ENCODE data around the gene DLK1. TPM values are rescaled to one million over a fixed set of nuclear protein-coding genes. Genes with fewer than 3 reads are reported as not detected.

The DLK1 gene
- total RNA-seq, 2 experiments from 2014 or later = not detected

DNA sequence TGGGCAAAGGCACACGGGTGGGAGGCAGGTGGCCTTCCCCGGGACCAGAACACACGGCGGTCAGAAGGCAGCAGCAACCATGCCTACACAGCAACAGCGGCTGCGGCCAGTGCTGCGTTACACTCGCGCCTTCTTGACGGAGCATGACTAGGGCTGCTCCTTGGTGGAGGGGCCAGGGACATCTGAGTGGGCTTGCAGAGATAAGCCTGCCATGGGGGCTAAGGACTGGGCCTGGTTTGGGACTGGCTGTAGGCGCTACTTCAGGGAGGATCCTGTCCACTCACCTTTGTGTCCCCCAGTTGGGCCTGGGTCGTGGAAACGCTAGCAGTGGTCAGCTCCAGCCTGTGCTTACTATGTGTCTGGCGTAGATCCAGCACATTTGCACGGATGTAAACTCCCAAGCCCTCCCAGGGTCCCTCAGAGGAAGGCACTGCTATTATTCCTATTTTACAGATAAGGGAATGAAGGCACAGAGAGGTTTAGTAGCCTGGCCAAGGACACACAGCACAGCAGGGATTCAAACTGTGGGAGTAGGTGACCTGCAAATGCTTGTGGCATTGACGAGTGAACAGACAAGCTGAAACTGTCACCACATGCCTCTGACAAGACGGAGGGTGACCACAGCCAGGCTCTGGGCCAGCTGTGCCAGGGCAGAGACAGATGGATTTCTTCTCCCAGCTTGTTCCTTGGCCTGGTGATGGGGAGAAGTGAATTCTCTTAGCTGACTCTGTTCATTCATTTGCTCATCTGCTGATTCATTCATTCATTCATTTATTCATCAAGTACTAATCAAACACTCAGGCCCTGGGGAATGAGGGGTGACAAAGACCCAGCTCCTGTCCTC lies 31.9 kb upstream of the DLK1 start:
- POLR2A ChIA-PET = interaction anchor here (0.9 kb wide), 1 partner anchor 19 kb away, joined by 3 read pairs; no protein-coding TSS in a partner anchor
- CTCF ChIA-PET (ENCODE audit: unreplicated experiment) = no interaction called here

DNA sequence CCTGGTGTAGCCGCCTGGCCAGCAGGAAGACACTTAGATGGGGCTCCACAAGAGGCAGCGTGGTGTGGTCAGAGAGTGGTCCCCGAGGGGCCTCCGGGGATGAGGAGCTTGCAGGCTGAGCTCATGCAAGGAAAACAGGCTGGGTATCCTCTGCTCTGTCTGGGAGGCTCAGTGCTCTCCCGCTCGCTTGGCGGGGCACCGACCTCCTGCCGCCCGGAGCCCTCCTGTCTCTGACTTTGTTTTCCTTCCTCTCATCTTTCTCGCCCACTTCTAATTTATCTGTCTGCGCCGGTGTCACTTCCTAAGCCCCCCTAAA lies 31.3 kb upstream of the DLK1 start:
- no peak overlapping the region for H3K27ac ChIP-seq (ENCODE audit: low read depth, low read length, poor library complexity, severe bottlenecking)
- no peaks in the 10 kb centered on the region for H3K4me1 ChIP-seq (ENCODE audit: insufficient read depth, low read length, poor library complexity, severe bottlenecking)
- TF ChIP-seq, protein P1, sequence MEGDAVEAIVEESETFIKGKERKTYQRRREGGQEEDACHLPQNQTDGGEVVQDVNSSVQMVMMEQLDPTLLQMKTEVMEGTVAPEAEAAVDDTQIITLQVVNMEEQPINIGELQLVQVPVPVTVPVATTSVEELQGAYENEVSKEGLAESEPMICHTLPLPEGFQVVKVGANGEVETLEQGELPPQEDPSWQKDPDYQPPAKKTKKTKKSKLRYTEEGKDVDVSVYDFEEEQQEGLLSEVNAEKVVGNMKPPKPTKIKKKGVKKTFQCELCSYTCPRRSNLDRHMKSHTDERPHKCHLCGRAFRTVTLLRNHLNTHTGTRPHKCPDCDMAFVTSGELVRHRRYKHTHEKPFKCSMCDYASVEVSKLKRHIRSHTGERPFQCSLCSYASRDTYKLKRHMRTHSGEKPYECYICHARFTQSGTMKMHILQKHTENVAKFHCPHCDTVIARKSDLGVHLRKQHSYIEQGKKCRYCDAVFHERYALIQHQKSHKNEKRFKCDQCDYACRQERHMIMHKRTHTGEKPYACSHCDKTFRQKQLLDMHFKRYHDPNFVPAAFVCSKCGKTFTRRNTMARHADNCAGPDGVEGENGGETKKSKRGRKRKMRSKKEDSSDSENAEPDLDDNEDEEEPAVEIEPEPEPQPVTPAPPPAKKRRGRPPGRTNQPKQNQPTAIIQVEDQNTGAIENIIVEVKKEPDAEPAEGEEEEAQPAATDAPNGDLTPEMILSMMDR (conservative IDR thresholded peaks at IDR 0.05; ENCODE audit: low read length) = no peak
- no peak for TF ChIP-seq EZH2phosphoT487 (IDR thresholded peaks at IDR 0.05; ENCODE audit: borderline replicate concordance, low read depth, low read length)
- no peaks in the 10 kb centered on the region for H3K9me3 ChIP-seq (ENCODE audit: low read length)
- H2AFZ ChIP-seq (ENCODE audit: low read length) = no peak overlapping the region
- no peaks in the 10 kb centered on the region for H3K36me3 ChIP-seq (ENCODE audit: insufficient read depth, low read length)
- DNase-seq (ENCODE audit: low spot score) = no peak
- CTCF ChIA-PET (ENCODE audit: unreplicated experiment) = no interaction called here
- no peaks in the 10 kb centered on the region for H3K9me2 ChIP-seq (ENCODE audit: insufficient read depth, low read length)
- intact Hi-C loops (cut with micrococcal nuclease; ENCODE audit: unreplicated experiment) = no loop called here
- H4K20me1 ChIP-seq (ENCODE audit: insufficient read depth, low read length) = no peaks in the 10 kb centered on the region
- POLR2A ChIA-PET = interaction anchor here (0.9 kb wide), 1 partner anchor 20 kb away, joined by 3 read pairs; no protein-coding TSS in a partner anchor
- BruUV-seq (replicated peaks) = no TSS peak
- no peak overlapping the region for H3K4me3 ChIP-seq (ENCODE audit: low read depth, low read length, poor library complexity, severe bottlenecking)
- H3K79me2 ChIP-seq (ENCODE audit: insufficient read depth, low read depth, low read length) = no peaks in the 10 kb centered on the region
- no peak overlapping the region for H3K4me2 ChIP-seq (ENCODE audit: low read length)

More for the DNA sequence above, 31.9 kb upstream of the DLK1 start:
- no peak for TF ChIP-seq EZH2phosphoT487 (IDR thresholded peaks at IDR 0.05; ENCODE audit: borderline replicate concordance, low read depth, low read length)
- TF ChIP-seq, protein P1 (conservative IDR thresholded peaks at IDR 0.05; ENCODE audit: low read length) = no peak
- intact Hi-C loops (cut with micrococcal nuclease; ENCODE audit: unreplicated experiment) = no loop called here
- Histone ChIP-seq H2AFZ (ENCODE audit: low read length) (no peak overlapping the region), H3K79me2 (ENCODE audit: insufficient read depth, low read depth, low read length) (no peaks in the 10 kb centered on the region), H4K20me1 (ENCODE audit: insufficient read depth, low read length) (no peaks in the 10 kb centered on the region), H3K27ac (ENCODE audit: low read depth, low read length, poor library complexity, severe bottlenecking) (no peak overlapping the region), H3K9me2 (ENCODE audit: insufficient read depth, low read length) (no peaks in the 10 kb centered on the region), H3K4me2 (ENCODE audit: low read length) (no peak overlapping the region), H3K36me3 (ENCODE audit: insufficient read depth, low read length) (no peaks in the 10 kb centered on the region), H3K4me3 (ENCODE audit: low read depth, low read length, poor library complexity, severe bottlenecking) (no peak overlapping the region), H3K4me1 (ENCODE audit: insufficient read depth, low read length, poor library complexity, severe bottlenecking) (no peaks in the 10 kb centered on the region), H3K9me3 (ENCODE audit: low read length) (no peaks in the 10 kb centered on the region)
- no TSS peak for BruUV-seq (replicated peaks)
- DNase-seq (ENCODE audit: low spot score) = no peak

DNA sequence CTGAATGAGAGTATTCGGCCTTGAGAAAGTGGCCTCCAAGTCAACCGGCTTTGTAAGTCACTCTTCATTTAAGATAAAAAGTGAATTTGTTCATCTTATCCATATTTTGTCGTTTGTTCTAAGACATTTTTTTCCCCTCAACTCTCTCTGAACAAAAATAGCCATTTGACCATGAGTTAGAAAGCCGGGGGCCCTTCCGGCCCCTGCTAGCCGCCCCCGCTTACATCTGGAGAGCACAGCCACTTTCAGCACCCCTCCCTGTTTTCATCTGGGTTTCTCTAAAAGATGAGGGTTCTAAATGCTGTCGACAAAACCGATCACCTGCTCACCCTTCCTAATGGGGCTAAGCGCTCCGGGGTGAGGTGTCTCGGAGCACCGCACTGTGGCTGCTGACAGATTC lies 30.7 kb upstream of the DLK1 start:
- TF ChIP-seq EZH2phosphoT487 (IDR thresholded peaks at IDR 0.05; ENCODE audit: borderline replicate concordance, low read depth, low read length) = no peak
- TF ChIP-seq, protein P1 (conservative IDR thresholded peaks at IDR 0.05; ENCODE audit: low read length) = no peak
- no TSS peak for BruUV-seq (replicated peaks)
- Histone ChIP-seq H3K4me3 (ENCODE audit: low read depth, low read length, poor library complexity, severe bottlenecking) (no peak overlapping the region), H2AFZ (ENCODE audit: low read length) (no peak overlapping the region), H3K36me3 (ENCODE audit: insufficient read depth, low read length) (no peaks in the 10 kb centered on the region), H3K9me2 (ENCODE audit: insufficient read depth, low read length) (no peaks in the 10 kb centered on the region), H4K20me1 (ENCODE audit: insufficient read depth, low read length) (no peaks in the 10 kb centered on the region), H3K27ac (ENCODE audit: low read depth, low read length, poor library complexity, severe bottlenecking) (no peak overlapping the region), H3K4me2 (ENCODE audit: low read length) (no peak overlapping the region), H3K9me3 (ENCODE audit: low read length) (no peaks in the 10 kb centered on the region), H3K4me1 (ENCODE audit: insufficient read depth, low read length, poor library complexity, severe bottlenecking) (no peaks in the 10 kb centered on the region), H3K79me2 (ENCODE audit: insufficient read depth, low read depth, low read length) (no peaks in the 10 kb centered on the region)
- intact Hi-C loops (cut with micrococcal nuclease; ENCODE audit: unreplicated experiment) = no loop called here
- DNase-seq (ENCODE audit: low spot score) = no peak
- POLR2A ChIA-PET = no interaction called here
- CTCF ChIA-PET (ENCODE audit: unreplicated experiment) = no interaction called here

All from OCI-LY7 (cell line).